ENCODE results near the gene RBFA.

GRCh38 chr18:80009661-80010550 is 24.3 kb upstream of the RBFA start:
- TF ChIP-seq CTCF (IDR thresholded peaks at IDR 0.05) (no peak), ZFX (IDR thresholded peaks at IDR 0.05; ENCODE audit: borderline replicate concordance) (no peak)

Data from 22Rv1 (cell line).